ENCODE results near the gene ADARB2.

The ADARB2 gene

GRCh38 chr10:1608408-1608807, 128.9 kb downstream of the ADARB2 start:
- CTCF ChIA-PET, result no interaction called here
- no peaks in the 10 kb centered on the region for H3K36me3 ChIP-seq (ENCODE audit: control insufficient read depth in 2 of 2, insufficient read depth in 1 of 2, low read length in 2 of 2)
- POLR2A ChIA-PET, result no interaction called here
- no peak overlapping the region for H3K4me3 ChIP-seq (ENCODE audit: low read depth, low read length)
- no peaks in the 10 kb centered on the region for H3K9me3 ChIP-seq (ENCODE audit: control insufficient read depth, insufficient read depth, low read depth, low read length)
- TF ChIP-seq ZNF239 (tag by site-specific recombination; IDR thresholded peaks at IDR 0.05), result no peak
- TF ChIP-seq KLF10 (tag by site-specific recombination; IDR thresholded peaks at IDR 0.05), result no peak
- TF ChIP-seq ZFP37 (tag by site-specific recombination; IDR thresholded peaks at IDR 0.05), result no peak
- TF ChIP-seq ZNF366 (tag by site-specific recombination; conservative IDR thresholded peaks at IDR 0.05), result peak; percentile 91
- no peak for TF ChIP-seq ZNF132 (tag by site-specific recombination; IDR thresholded peaks at IDR 0.05; ENCODE audit: borderline replicate concordance)
- TF ChIP-seq BCL6B (tag by site-specific recombination; IDR thresholded peaks at IDR 0.05), result no peak
- no peak for TF ChIP-seq ZSCAN18 (tag by site-specific recombination; IDR thresholded peaks at IDR 0.05)
- TF ChIP-seq ZNF670 (tag by site-specific recombination; IDR thresholded peaks at IDR 0.05; ENCODE audit: low read depth), result no peak
- no peak for TF ChIP-seq ZNF707 (tag by site-specific recombination; IDR thresholded peaks at IDR 0.05)
- peak; percentile 72 for TF ChIP-seq PRDM1 (tag by site-specific recombination; IDR thresholded peaks at IDR 0.05)
- no peak overlapping the region for H3K27ac ChIP-seq (ENCODE audit: extremely low read depth, low read depth, low read length)
- no peaks in the 10 kb centered on the region for H3K4me1 ChIP-seq (ENCODE audit: control insufficient read depth, insufficient read depth, low read length)

- H3K9me3 ChIP-seq (ENCODE audit: control insufficient read depth, insufficient read depth, low read depth, low read length), result no peaks in the 10 kb centered on the region
- H3K36me3 ChIP-seq (ENCODE audit: control insufficient read depth in 2 of 2, insufficient read depth in 1 of 2, low read length in 2 of 2), result no peaks in the 10 kb centered on the region
- H3K4me1 ChIP-seq (ENCODE audit: control insufficient read depth, insufficient read depth, low read length), result no peaks in the 10 kb centered on the region
- no peak overlapping the region for H3K4me3 ChIP-seq (ENCODE audit: low read depth, low read length)
- H3K27ac ChIP-seq (ENCODE audit: extremely low read depth, low read depth, low read length), result no peak overlapping the region
- TF ChIP-seq ZNF350 (tag by site-specific recombination; IDR thresholded peaks at IDR 0.05) (no peak), ZNF366 (tag by site-specific recombination; conservative IDR thresholded peaks at IDR 0.05) (no peak)
- CTCF ChIA-PET, result no interaction called here
- POLR2A ChIA-PET, result no interaction called here
Observed at GRCh38 chr10:1607466-1607865, 129.9 kb downstream of the ADARB2 start.

GRCh38 chr10:1605999-1606940, 131.1 kb downstream of the ADARB2 start:
- ChIA-PET CTCF (no interaction called here), POLR2A (no interaction called here)
- TF ChIP-seq ZNF146 (tag by site-specific recombination; IDR thresholded peaks at IDR 0.05), result no peak
- TF ChIP-seq BCL11A (tag by site-specific recombination; IDR thresholded peaks at IDR 0.05; ENCODE audit: low read depth), result no peak
- no peak for TF ChIP-seq ZNF394 (tag by site-specific recombination; IDR thresholded peaks at IDR 0.05; ENCODE audit: borderline replicate concordance)
- no peak for TF ChIP-seq ZNF473 (tag by site-specific recombination; IDR thresholded peaks at IDR 0.05)
- no peak for TF ChIP-seq ZNF280C (tag by site-specific recombination; IDR thresholded peaks at IDR 0.05)
- TF ChIP-seq KLF16 (tag by site-specific recombination; IDR thresholded peaks at IDR 0.05), result no peak
- no peak for TF ChIP-seq ZNF639 (tag by site-specific recombination; IDR thresholded peaks at IDR 0.05)
- no peak for TF ChIP-seq CTCF (tag by site-specific recombination; IDR thresholded peaks at IDR 0.05)
- TF ChIP-seq PRDM4 (tag by site-specific recombination; IDR thresholded peaks at IDR 0.05), result no peak

More at GRCh38 chr10:1605999-1606940, 131.1 kb downstream of the ADARB2 start:
- Histone ChIP-seq H3K27ac (ENCODE audit: extremely low read depth, low read depth, low read length) (no peak overlapping the region), H3K9me3 (ENCODE audit: control insufficient read depth, insufficient read depth, low read depth, low read length) (no peaks in the 10 kb centered on the region), H3K4me3 (ENCODE audit: low read depth, low read length) (no peak overlapping the region), H3K4me1 (ENCODE audit: control insufficient read depth, insufficient read depth, low read length) (no peaks in the 10 kb centered on the region), H3K36me3 (ENCODE audit: control insufficient read depth in 2 of 2, insufficient read depth in 1 of 2, low read length in 2 of 2) (no peaks in the 10 kb centered on the region)
